Neuronal stem cell (in vitro differentiated cells): ENCODE results near the gene MED16.
A peak's percentile ranks its signal among the peaks of the same experiment; 100 is the strongest.

Experiments used
- DNase-seq: peaks from one replicate; pipeline ENCODE4 v3.0.0-alpha.2; 2013; ENCODE audit warnings: low spot score
- H2AFZ ChIP-seq: one replicate; pipeline ENCODE4 v1.6.1; 2013; ENCODE audit warnings: mild to moderate bottlenecking, low read length, inconsistent platforms
- H2AK5ac ChIP-seq: 2 replicates; pipeline ENCODE4 v1.6.1; 2013; ENCODE audit warnings: low read depth, mild to moderate bottlenecking, inconsistent platforms, low read length, moderate library complexity, mixed read lengths
- H2BK120ac ChIP-seq: 2 replicates; pipeline ENCODE4 v1.6.1; 2013; ENCODE audit warnings: low read depth, mild to moderate bottlenecking, inconsistent platforms, low read length, moderate library complexity, mixed read lengths
- H2BK12ac ChIP-seq: one replicate; pipeline ENCODE4 v1.6.1; 2013; ENCODE audit warnings: low read length, inconsistent platforms
- H2BK15ac ChIP-seq: 2 replicates; pipeline ENCODE4 v1.6.1; 2013; ENCODE audit warnings: mild to moderate bottlenecking, low read length, inconsistent platforms, mixed read lengths
- H2BK5ac ChIP-seq: one replicate; pipeline ENCODE4 v1.6.1; 2013; ENCODE audit warnings: inconsistent platforms, mild to moderate bottlenecking, low read length, moderate library complexity
- H3K14ac ChIP-seq: one replicate; pipeline ENCODE4 v1.6.1; 2013; ENCODE audit warnings: low read length, inconsistent platforms
- H3K18ac ChIP-seq: 2 replicates; pipeline ENCODE4 v1.6.1; 2013; ENCODE audit warnings: low read length, inconsistent platforms
- H3K23ac ChIP-seq: 2 replicates; pipeline ENCODE4 v1.6.1; 2013; ENCODE audit warnings: low read depth, mild to moderate bottlenecking, mixed read lengths, low read length, inconsistent platforms; ENCODE audit not compliant: poor library complexity
- H3K27ac ChIP-seq: replicated peaks from 3 replicates; pipeline ENCODE4 v1.5.1; 2013; ENCODE audit warnings: low read length, inconsistent platforms
- H3K27me3 ChIP-seq, 3 experiments: 2 replicates each; pipeline ENCODE4 v1.6.1; 2013; ENCODE audit warnings: low read length in 3 of 3, mild to moderate bottlenecking in 2 of 3, inconsistent platforms in 1 of 3, low read depth in 1 of 3, mixed read lengths in 1 of 3, moderate library complexity in 1 of 3; ENCODE audit not compliant: control insufficient read depth in 3 of 3, insufficient read depth in 3 of 3
- H3K36me3 ChIP-seq, 2 donors: replicated peaks in 1 of 2; 2 replicates each; pipeline ENCODE4 v1.6.1; 2013; ENCODE audit warnings: low read length in 2 of 2; ENCODE audit not compliant: control insufficient read depth in 2 of 2, insufficient read depth in 2 of 2
- H3K4ac ChIP-seq: 2 replicates; pipeline ENCODE4 v1.6.1; 2013; ENCODE audit warnings: inconsistent platforms, mild to moderate bottlenecking, low read length, moderate library complexity
- H3K4me1 ChIP-seq, 2 donors: 1 replicate in 1 of 2; 2 replicates in 1 of 2; pipeline ENCODE4 v1.6.1; 2013; ENCODE audit warnings: low read length in 2 of 2, low read depth in 1 of 2; ENCODE audit not compliant: control insufficient read depth in 2 of 2, insufficient read depth in 1 of 2
- H3K4me2 ChIP-seq: one replicate; pipeline ENCODE4 v1.6.1; 2013; ENCODE audit warnings: mild to moderate bottlenecking, low read length, inconsistent platforms; ENCODE audit not compliant: insufficient read depth, poor library complexity, severe bottlenecking
- H3K4me3 ChIP-seq, 2 donors: 2 replicates each; pipeline ENCODE4 v1.5.1; 2013; ENCODE audit warnings: low read length in 2 of 2, mild to moderate bottlenecking in 2 of 2, inconsistent platforms in 1 of 2, moderate library complexity in 1 of 2
- H3K79me1 ChIP-seq: one replicate; pipeline ENCODE4 v1.6.1; 2013; ENCODE audit warnings: low read depth, mild to moderate bottlenecking, inconsistent platforms, low read length, moderate library complexity
- H3K9ac ChIP-seq: one replicate; pipeline ENCODE4 v1.6.1; 2013; ENCODE audit warnings: mild to moderate bottlenecking, low read depth, low read length, inconsistent platforms; ENCODE audit not compliant: poor library complexity
- H3K9me3 ChIP-seq, 2 donors: replicated peaks in 1 of 2; 2 replicates each; pipeline versions ENCODE3 to v1.6.1; 2013; ENCODE audit warnings: low read length in 2 of 2, mild to moderate bottlenecking in 2 of 2, inconsistent platforms in 1 of 2, low read depth in 1 of 2, mixed read lengths in 1 of 2, moderate library complexity in 1 of 2; ENCODE audit not compliant: control insufficient read depth in 2 of 2, insufficient read depth in 1 of 2
- H4K8ac ChIP-seq: one replicate; pipeline ENCODE4 v1.6.1; 2013; ENCODE audit warnings: low read depth, mild to moderate bottlenecking, inconsistent platforms, low read length, moderate library complexity
- H4K91ac ChIP-seq: one replicate; pipeline ENCODE4 v1.6.1; 2013; ENCODE audit warnings: low read length, low read depth, mild to moderate bottlenecking, inconsistent platforms; ENCODE audit not compliant: poor library complexity
- WGBS, 2 donors: extraction: QIAGEN DNeasy Blood & Tissue Kit; methylation state at CpG; one replicate each; pipeline ENCODE4 v1.1.7; 2013; ENCODE audit warnings: missing lambda C conversion rate in 2 of 2, mixed read lengths in 1 of 2; ENCODE audit not compliant: insufficient read length in 2 of 2, insufficient replicate concordance in 1 of 2; ENCODE audit errors: extremely low coverage in 2 of 2; 5-methylcytosine and 5-hydroxymethylcytosine counted together

MED16 gene

DNA sequence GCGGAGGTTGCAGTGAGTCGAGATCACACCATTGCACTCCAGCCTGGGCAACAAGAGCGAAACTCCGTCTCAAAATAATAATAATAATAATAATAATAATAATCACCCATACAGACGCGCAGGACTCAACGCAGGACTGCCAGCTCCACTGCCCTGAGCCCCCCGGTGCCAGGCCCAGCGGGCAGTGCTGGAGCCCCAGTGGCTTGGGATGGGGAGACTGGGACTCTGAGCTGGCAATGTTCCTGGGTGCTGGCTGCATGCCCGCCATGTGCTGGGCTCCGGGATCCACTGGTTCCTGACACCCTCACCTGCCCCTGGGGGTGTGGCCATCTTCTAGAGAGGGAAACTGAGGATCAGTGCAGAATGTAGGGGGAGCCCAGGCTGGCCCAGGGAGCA is 65.7 kb downstream of the MED16 start:
- no peak for DNase-seq
- Histone ChIP-seq H4K8ac (no peak overlapping the region), H2AK5ac (peak overlapping the region; percentile 97), H3K9ac (no peak overlapping the region), H2BK120ac (no peak overlapping the region), H3K4me3 (no peak overlapping the region), H3K27ac (no peak overlapping the region), H3K79me1 (no peaks in the 10 kb centered on the region), H3K23ac (peak overlapping the region; percentile 73), H2BK5ac (no peak overlapping the region), H3K27me3 (no peaks in the 10 kb centered on the region), H2BK15ac (peak overlapping the region; percentile 85), H3K14ac (no peak overlapping the region), H3K4me2 (no peak overlapping the region), H2BK12ac (peak overlapping the region; percentile 30), H4K91ac (no peak overlapping the region), H3K36me3 (no peaks in the 10 kb centered on the region), H2AFZ (no peak overlapping the region), H3K4me1 (peaks cover 6% of the 10 kb centered on the region in 2 donors), H3K9me3 (no peaks in the 10 kb centered on the region), H3K4ac (no peak overlapping the region), H3K18ac (no peak overlapping the region)
- no CpG with 5 or more reads among the region's 11 CpGs for WGBS, 2 donors

DNA sequence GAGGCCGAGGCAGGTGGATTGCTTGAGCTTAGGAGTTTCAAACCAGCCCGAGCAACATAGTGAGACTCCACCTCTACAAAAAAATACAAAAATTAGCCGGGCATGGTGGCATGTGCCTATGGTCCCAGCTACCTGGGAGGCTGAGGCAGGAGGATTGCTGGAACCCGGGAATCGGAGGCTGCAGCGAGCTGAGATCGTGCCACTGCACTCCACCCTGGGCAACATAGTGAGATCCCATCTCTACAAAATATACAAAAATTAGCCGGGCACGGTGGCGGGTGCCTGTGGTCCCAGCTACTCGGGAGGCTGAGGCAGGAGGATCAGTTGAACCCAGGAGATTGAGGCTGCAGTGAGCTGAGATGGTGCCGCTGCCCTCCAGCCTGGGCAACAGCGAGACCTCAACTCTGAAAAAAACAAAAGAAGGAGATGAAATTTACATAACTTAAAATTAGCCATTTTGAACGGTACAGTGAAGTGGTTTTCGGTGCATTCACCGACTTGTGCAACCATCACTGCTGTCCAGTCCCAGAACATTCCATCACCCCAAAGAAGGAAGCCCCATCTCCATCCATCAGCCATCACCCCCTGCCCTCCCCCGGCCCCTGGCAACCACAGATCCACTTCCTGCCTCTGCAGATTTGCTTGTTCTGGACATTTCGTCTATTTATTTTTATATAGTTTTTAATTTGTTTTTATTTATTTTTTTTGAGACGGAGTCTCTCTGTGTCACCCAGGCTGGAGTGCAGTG is 66.9 kb downstream of the MED16 start:
- no peaks in the 10 kb centered on the region for H3K9me3 ChIP-seq
- DNase-seq = no peak

GRCh38 chr19:824885-825284 is 68.1 kb downstream of the MED16 start:
- H2BK15ac ChIP-seq = no peak overlapping the region
- no peak for DNase-seq

More for the DNA sequence above, 66.9 kb downstream of the MED16 start:
- H2BK15ac ChIP-seq = no peak overlapping the region
- H2BK12ac ChIP-seq = no peak overlapping the region
- H2AFZ ChIP-seq = no peak overlapping the region
- no peaks in the 10 kb centered on the region for H3K27me3 ChIP-seq
- peaks cover 6% of the 10 kb centered on the region in 2 donors for H3K4me1 ChIP-seq
- no peaks in the 10 kb centered on the region for H3K36me3 ChIP-seq
- no peak overlapping the region for H3K23ac ChIP-seq
- H3K27ac ChIP-seq = no peak overlapping the region
- H3K4me2 ChIP-seq = no peak overlapping the region
- H3K18ac ChIP-seq = no peak overlapping the region
- no peaks in the 10 kb centered on the region for H3K79me1 ChIP-seq
- H2AK5ac ChIP-seq = no peak overlapping the region
- no peak overlapping the region for H2BK120ac ChIP-seq
- no peak overlapping the region for H3K9ac ChIP-seq
- no peak overlapping the region for H4K8ac ChIP-seq
- no CpG with 5 or more reads among the region's 19 CpGs for WGBS, 2 donors
- no peak overlapping the region for H2BK5ac ChIP-seq
- no peak overlapping the region for H3K4ac ChIP-seq
- H4K91ac ChIP-seq = no peak overlapping the region
- H3K4me3 ChIP-seq = no peak overlapping the region
- H3K14ac ChIP-seq = no peak overlapping the region

GRCh38 chr19:823565-824121 is 69.3 kb downstream of the MED16 start:
- Histone ChIP-seq H2BK15ac (peak overlapping the region; percentile 100), H3K4me3 (no peak overlapping the region), H3K27ac (peak overlapping the region; percentile 61), H2BK12ac (peak overlapping the region; percentile 95), H3K18ac (peak overlapping the region; percentile 87), H4K91ac (no peak overlapping the region), H2BK5ac (peak overlapping the region; percentile 62), H2AFZ (peak overlapping the region; percentile 84), H3K4me2 (peak overlapping the region; percentile 11), H3K9me3 (no peaks in the 10 kb centered on the region), H3K4me1 (peaks cover 6% of the 10 kb centered on the region in 2 donors), H4K8ac (no peak overlapping the region), H2BK120ac (no peak overlapping the region), H3K23ac (no peak overlapping the region), H2AK5ac (peak overlapping the region; percentile 99), H3K79me1 (peaks cover 3% of the 10 kb centered on the region), H3K9ac (no peak overlapping the region), H3K36me3 (no peaks in the 10 kb centered on the region), H3K4ac (no peak overlapping the region), H3K27me3 (no peaks in the 10 kb centered on the region), H3K14ac (peak overlapping the region; percentile 1)
- no peak for DNase-seq
- no CpG with 5 or more reads among the region's 12 CpGs for WGBS, 2 donors

More at GRCh38 chr19:824885-825284, 68.1 kb downstream of the MED16 start:
- Histone ChIP-seq H3K9ac (no peak overlapping the region), H3K4me3 (no peak overlapping the region), H3K4me1 (peaks cover 6% of the 10 kb centered on the region in 2 donors), H4K91ac (no peak overlapping the region), H2BK5ac (no peak overlapping the region), H3K79me1 (no peaks in the 10 kb centered on the region), H2AK5ac (peak overlapping the region; percentile 72), H4K8ac (no peak overlapping the region), H2AFZ (no peak overlapping the region), H3K4me2 (no peak overlapping the region), H3K4ac (no peak overlapping the region), H3K18ac (peak overlapping the region; percentile 8), H3K36me3 (no peaks in the 10 kb centered on the region), H2BK120ac (no peak overlapping the region), H3K9me3 (no peaks in the 10 kb centered on the region), H3K27me3 (no peaks in the 10 kb centered on the region), H3K27ac (no peak overlapping the region), H3K14ac (no peak overlapping the region), H2BK12ac (no peak overlapping the region), H3K23ac (no peak overlapping the region)
- WGBS, 2 donors = no CpG with 5 or more reads among the region's 15 CpGs
